ENCODE measurements around the gene TCTN3.
"Not testable (repeated sequence)": the region's sequence is repeated elsewhere in the genome, so short reads cannot be mapped to it uniquely, and the experiment has no call there.

Gene TCTN3

GRCh38 chr10:95675403-95676116 is 18.2 kb downstream of the TCTN3 start:
- no peak for DNase-seq

GRCh38 chr10:95674643-95675042 is 19.1 kb downstream of the TCTN3 start:
- DNase-seq, result no peak

- not testable (repeated sequence) for DNase-seq
Measured at GRCh38 chr10:95672641-95673040, 21.1 kb downstream of the TCTN3 start.

GRCh38 chr10:95664543-95664942 is 29.2 kb downstream of the TCTN3 start:
- no peak for DNase-seq

GRCh38 chr10:95663496-95663895 is 30.2 kb downstream of the TCTN3 start:
- no peak for DNase-seq

DNA sequence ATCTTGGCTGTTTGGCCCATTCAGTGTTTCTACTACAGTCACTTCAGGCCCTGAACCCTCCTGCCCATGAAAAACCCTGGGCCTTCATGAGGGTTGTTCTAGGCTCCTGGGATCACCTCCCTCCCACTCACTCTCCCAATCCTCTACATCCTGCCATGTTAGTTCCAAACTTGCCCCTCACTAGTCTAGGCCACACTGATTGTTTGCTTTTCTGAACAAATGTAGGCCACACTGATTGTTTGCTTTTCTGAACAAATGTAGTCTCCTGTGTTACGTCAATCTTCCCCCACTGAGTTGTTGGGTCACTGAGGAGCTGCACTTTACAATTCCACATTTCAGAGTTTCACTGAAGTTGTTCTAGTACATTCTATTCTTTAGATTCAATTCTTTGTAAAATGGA is 31.9 kb downstream of the TCTN3 start:
- no peak for DNase-seq

- DNase-seq, result no peak
Measured at GRCh38 chr10:95660283-95660682, 33.4 kb downstream of the TCTN3 start.

- DNase-seq, result no peak
Measured at GRCh38 chr10:95657250-95657649, 36.5 kb downstream of the TCTN3 start.

DNA sequence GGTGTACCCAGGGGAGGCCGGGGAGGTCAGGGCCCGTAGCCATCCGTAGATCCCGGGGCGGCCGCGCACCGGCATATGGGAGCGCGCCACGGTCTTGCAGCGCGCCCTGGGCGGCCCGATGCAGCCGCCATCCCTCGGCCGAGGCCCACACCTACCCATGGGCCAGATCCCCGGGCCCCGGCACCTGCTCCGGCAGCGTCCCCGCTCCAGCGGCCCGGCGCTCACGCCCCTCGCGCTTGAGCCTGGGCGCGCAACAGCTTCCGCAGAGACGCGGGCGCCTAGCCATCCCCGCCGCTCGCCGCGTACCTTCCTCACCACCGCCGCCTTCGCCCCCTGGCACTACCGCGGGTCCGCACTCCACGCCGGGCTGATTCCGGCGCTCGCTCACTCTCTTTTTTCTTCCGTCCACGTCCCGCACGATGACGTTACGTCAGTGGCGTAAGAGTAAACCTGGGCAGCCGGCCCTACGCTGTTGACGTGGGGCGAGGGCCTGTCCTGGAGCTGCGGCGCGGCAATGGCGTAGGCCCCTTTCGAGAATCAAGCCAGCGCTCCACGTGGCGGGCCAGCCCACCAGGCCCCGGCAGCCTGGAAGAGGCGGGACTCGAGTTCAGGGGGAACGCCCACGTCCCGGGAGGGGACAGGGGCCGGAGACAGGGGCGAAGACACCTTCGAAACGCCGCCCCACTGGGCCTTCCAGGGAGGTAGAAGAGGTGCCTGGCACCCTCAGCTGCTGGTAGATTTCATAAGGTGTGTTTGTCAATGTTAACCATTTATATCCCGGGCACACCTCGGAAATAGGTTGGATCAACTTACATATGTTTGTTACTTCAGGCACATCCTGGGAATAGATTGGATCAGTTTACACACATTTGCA is 37.2 kb downstream of the TCTN3 start, which contains the start of gene ALDH18A1:
Gene ALDH18A1 (minus strand): TSS at position 421 of the 874 bp plus-strand sequence. CDS start 3,334 bp downstream, outside the sequence.
- no peak for DNase-seq

DNA sequence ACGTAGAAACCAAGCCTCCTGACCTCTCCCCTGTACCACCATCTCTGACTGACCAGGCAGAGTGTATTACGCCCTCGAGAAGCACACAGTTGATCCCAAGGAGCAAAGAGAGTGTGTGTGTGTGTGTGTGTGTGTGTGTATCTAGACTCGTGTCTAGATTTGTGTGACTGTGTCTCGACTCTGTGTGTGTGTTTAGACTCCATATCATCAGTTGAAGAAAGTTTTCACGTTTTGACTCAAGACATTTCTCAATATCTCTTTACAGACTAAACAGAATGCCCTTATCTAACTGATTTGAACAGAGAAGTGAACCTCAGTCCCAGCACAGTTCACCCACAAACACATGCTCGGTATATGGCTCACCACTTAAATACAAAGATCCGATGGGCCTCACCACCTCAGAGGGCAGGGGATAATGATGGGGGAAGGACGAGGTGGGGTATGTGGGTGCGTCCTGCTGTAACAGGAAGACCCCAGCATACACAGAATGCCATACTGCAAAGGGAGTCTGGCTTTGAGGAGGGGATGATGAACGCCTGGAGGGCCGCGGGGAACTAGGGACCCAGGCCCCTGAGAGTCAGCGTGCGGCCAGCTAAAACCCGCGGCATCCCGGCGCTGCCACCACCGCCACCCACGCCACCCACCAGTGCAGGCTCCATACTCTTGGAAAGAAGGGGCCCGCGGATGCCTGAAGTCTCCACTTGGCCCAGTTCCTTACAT is 38.0 kb downstream of the TCTN3 start:
- DNase-seq, result no peak

DNA sequence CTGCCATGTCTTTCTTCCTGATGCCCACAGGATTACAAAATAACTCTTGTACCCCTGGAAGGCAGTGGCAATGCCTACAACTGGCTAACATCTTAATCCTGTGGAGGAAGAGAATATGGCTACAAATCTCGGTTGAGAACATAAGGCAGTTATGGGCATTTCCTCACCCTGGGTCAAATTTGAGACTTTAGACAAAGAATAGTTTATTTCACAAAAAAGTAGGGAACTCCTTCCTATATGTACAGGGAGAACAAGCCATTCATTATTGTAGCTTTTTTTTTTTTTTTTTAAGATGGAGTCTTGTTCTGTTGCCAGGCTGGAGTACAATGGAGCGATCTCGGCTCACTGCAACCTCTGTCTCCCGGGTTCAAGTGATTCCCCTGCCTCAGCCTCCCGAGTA is 39.8 kb downstream of the TCTN3 start:
- no peak for DNase-seq

GRCh38 chr10:95651346-95652060 is 42.2 kb downstream of the TCTN3 start:
- DNase-seq, result no peak

DNA sequence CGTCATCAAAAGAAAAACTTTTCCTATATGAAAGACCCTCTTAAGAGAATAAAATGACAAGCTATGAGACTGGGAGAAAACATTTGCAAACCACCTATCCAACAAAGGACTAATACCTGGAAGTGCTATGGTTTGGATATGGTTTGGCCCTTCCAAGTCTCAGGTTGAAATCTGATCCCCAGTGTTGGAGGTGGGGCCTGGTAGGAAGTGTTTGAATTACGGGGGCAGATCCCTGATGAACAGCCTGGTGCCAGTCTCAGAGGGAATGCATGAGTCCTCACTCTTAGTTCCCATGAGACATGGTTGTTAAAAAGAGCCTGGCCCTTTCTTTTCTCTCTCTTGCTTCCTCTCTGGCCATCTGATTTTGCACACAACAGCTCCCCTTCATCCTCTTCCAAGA is 43.5 kb downstream of the TCTN3 start:
- no peak for DNase-seq

DNA sequence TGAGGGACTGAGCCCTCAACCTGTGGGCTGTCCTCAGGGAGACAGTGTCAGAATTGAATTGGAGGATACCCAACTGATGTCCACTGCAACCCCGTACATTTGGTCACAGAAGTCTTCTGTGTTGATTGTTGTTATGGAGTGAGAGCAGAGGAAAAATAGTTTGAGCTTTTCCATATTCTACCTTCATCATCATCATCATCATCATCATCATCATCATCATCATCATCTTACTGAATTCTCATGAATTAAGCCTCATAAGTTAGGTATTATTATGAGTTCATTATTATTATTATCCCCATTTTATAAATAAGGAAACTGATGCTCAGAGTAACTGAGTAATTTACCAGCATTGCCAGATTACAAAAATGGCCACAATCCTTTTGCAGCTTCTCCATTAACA is 45.6 kb downstream of the TCTN3 start:
- DNase-seq, result no peak

GRCh38 chr10:95646160-95646559 is 47.6 kb downstream of the TCTN3 start:
- no peak for DNase-seq

DNA sequence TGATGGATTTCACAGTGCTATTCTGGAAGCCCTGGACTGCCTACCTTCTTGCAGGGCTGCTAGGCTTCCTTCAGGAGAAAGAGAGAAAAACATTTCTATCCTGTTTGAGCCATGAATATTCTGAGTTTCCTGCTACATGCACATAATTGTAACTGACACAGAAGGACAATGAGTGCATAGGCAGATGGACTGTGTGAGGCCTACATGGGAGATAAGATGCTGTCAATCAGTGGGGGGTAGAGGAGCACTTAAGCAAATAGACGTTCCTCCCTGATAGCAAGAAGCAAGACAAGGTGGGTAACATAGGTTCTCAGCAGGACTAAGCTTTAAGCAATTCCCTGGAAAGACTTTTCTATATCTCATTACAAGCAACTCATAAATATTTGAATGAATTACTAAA is 48.8 kb downstream of the TCTN3 start:
- no peak for DNase-seq

- no peak for DNase-seq
Measured at GRCh38 chr10:95640891-95641315, 52.8 kb downstream of the TCTN3 start.

DNA sequence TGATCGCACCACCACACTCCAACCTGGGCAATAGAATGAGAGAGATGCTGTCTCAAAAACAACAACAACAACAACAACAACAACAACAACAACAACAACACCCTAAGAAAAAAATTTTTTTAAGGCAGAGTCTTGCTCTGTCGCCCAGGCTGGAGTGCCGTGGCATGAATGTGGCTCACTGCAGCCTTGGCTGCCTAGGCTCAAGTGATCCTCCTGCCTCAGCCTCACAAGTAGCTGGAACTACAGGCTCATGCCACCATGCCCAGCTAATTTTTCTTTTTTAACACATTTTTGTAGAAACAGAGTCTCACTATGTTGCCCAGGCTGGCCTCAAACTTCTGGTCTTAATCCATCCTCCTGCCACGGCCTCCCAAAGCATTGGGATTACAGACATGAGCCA is 55.8 kb downstream of the TCTN3 start:
- DNase-seq, result no peak

DNA sequence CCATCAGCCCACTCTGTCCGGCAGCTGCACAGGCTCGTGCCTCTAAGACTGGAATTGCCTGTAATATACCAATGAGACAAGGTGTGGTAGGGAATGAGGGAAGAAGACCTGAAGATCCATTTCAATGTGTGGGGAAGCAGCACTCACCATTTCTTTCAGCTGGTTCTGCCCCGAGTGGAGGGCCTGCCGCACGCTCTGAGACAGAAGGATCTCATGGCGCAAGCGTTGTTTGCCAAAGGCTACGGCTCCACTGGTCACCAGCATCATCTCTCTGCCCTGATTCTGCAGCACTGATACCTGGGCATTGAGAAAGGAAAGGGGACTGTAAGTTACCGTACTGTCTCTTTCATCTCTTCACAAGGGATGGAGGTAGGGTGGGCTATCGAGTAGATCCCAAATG is 56.6 kb downstream of the TCTN3 start:
- no peak for DNase-seq

DNA sequence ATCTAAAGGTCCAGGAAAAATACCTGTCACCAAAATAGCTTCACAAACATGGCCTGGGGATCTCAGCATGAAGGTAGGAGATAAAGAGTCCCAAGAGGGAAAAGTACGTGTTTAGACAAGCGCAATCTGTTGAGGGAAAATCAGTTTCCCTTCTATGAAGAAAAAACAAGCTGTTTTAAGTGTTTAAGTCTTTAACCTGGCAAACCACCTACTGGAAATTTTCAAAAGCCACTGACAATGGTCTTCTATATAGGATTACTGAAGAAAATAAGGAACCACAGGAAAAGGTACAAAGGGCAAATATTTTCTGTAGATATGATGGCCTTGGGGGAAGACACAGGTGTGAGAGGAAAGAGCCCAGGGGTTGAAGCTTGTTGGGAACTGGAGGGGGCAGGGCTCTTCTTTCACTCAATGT is 58.4 kb downstream of the TCTN3 start:
- DNase-seq, result no peak

- no peak for DNase-seq
Measured at GRCh38 chr10:95628786-95629185, 64.9 kb downstream of the TCTN3 start.

- DNase-seq, result no peak
Measured at GRCh38 chr10:95626500-95626899, 67.2 kb downstream of the TCTN3 start.

GRCh38 chr10:95620415-95620814 is 73.3 kb downstream of the TCTN3 start:
- not testable (repeated sequence) for DNase-seq
